GM18502 (cell line): ENCODE measurements around the gene TSEN15.
"Not testable (repeated sequence)": the region's sequence is repeated elsewhere in the genome, so short reads cannot be mapped to it uniquely, and the experiment has no call there.

Experiments used
- ATAC-seq: cut with Tn5 transposase; IDR thresholded peaks from one replicate; pipeline ENCODE4 v1.9.1; 2021; ENCODE audit warnings: mild to moderate bottlenecking; ENCODE audit not compliant: unreplicated experiment, poor library complexity

The TSEN15 gene

DNA sequence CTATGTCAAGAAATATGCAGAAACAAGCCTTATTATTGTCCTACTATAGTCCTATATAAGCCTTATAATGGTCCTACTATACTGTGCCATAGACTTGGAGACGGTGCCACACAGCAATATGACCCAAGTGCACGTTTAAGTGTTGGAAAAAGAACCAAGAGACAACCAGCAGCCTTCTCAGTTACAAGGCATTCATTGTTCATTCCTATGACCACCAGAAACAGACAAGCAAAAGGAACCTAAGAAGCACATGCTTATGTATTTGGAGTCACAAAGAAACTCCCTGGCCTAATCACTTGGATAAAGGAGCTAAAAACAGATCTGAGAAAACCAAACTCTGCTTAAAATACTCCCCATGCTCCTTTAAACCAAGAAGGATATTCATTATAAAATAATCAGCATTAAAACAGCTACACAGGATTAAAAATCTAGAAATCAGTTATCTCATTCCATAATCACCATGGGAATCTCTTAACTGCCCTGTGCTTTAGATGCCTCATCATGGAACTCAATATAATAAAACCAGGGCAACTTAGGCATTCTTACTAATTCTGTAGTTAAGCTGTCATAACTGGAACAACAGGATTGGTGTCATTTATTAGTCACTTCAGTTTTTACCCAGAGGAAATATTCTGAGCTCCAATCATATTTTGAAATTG, 21.0 kb upstream of the TSEN15 start:
- ATAC-seq: no peak

DNA sequence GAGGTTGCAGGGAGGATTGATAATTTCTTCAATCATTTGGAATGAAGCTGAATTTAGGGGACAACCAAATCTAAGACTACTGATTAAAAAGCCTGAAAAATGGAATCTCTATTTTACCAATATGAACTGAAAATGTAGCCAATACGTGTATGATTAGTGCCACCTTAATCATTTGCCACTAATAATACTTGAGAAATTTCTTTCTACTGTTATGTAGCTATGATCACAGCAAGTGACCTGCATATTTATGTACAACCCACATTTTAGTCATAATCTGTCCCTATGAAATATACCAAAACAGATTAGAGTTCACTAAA, 20.5 kb upstream of the TSEN15 start:
- ATAC-seq: no peak

DNA sequence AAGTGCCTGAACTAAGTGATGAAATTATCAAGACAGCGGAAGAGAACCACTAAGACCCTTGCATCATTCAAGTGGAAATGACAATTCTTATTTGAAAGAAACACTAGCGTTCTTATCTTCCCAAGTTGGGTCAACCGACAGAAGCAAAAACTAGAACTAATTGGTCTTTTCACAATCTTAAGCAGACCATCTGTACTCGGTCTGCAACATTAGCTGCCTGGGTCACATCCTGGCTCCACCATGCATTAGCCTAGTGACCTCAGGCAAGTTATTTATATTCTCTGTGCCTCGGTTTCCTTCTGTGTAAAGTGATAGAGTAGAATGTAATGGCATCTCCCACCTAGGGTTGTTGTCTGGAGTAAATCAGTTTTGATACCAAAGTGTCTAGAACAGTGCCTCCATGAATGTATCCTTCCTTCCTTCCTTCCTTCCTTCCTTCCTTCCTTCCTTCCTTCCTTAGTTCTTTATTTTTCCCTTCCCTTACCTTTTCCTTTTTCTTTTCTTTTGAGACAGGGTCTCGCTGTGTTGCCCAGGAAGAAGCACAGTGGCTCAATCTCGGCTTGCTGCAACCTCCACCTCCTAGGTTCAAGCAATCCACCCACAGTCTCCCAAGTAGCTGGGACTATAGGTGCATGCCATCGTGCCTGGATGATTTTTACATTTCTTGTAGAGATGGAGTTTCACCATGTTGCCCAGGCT, 20.0 kb upstream of the TSEN15 start:
- no peak for ATAC-seq

DNA sequence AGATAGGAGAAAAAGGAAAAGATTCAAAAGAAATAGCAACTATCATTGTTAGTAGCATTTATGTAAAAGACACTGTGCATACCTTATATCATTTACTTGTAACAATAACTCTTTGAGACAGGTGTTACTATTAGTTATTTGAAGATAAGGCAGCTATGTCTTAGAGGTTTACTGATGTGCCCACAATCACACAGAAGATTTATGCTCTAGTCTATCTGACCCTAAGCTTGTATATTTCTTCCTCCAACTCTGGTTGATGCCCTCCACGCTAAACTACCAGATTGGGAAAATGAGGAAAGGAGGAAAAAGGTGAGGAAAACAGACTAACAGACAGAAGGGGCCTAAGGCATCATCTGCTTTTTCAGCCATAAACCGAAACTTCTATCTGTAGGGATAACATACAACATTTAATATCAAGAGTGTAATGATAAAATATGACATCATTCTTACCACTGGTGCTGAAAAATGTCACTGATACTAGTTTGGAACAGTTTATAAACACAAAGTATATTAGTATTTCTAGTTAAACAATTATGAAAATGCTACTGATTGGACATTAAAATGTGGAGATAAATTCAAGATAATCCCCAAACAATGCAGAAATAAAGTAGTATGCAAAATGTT, 19.1 kb upstream of the TSEN15 start:
- ATAC-seq: no peak

DNA sequence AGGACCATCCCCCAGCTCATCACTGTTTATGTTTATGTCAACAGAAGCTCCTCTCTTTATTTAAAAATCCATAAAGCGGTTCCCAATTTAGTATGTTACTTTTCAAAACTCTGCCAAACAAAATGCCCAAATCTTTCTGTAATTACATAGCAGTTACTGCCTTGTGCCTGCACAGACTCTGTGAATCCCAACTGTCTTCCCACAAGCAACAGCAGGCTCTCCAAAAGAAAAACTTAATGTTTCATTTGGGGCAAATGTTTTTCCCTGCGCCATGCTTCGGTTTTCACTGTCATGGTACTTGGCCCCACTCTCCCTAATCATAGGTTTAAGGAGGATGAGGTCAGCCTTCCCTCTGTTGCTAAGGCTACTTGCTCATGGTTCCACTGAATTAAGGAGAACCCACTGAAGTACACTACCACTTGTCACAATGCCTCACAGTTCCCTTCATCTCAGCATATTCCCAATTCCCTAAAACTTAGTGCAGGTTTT, 18.6 kb upstream of the TSEN15 start:
- no peak for ATAC-seq

DNA sequence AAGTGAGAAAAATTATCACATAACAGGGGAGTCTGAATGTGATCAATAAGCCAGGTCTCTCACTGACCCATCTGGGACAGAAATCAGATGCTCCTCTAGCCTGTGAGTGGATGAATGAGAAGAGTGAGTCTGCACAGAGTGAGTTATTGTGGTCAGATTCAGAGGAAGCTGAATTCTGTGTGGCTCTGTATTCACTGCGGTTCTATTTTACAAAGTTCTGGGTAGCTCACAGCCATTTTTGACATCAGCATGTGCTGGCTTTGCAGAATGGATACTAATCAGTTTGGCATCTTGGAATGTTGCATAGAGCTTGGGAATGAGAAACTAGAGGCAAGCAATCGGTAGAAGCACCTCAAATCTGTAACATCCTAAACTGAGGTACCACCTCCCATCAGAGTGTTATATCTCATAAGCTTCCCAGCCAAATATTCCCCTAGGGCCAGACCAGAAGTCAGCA, 17.8 kb upstream of the TSEN15 start:
- ATAC-seq: no peak

DNA sequence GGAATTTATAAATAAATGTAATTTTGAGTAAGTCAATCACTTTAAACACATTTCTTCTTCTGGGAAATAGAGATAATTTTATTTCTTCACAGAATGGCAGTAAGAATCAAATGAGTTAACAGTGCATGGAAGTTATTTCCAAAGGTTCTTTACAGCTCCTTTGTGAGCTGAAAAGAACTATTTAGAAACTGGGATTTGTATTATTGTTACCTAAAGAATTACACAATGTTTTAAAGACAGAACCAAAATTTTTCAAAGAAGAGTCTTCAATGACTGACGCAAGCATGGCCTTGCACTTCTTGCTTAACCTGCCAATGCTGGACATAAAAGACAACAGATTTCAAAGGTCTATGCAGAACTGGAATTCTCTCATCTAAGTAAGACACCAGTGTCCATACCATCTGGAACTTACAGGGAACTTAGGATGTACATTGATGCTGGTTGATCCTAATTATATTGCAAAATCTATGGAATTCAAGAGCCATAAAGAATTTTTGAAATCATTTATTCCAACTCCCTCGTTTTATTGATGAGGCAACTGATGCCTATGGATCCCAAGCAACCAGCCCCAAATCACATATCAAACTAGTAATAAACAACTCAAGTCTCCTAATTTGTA, 16.7 kb upstream of the TSEN15 start:
- no peak for ATAC-seq

DNA sequence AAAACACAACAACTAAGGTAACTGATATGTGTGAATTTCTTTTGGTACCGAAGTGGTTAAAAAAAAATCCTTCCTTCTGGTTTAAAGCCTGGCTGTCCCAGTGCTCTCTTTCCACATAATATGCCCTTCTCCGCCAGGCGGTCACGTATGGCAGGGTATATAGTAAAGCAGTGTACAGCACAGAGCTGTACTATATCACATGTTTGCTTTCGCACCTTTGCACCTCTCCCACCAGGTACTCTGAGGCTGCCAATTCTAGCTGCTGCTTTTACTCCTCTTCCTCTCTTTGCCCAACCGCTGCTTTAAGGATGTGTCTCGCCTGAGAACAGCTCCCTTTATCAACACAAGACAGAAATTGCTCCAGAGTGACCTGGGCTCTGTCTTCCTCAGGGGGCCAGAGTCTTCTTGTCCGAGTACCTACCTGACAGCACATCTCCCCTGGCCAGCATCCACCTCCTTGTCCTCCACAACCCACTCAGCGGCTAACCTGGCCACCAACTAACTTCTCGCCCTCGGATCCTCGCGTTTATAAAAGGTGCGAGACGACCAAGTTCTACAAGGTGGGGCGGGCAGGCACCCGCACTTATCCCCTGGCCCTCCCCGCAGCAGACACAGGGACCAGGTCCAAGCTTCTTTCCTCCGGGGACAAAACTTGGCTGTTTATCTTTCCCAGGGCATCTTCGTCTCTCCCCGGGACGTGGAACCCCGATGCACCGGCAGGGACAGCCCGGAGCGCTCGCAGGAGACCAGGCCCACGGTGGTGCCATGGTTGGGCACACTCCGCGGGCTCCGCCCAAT, 15.6 kb upstream of the TSEN15 start:
- ATAC-seq: no peak

DNA sequence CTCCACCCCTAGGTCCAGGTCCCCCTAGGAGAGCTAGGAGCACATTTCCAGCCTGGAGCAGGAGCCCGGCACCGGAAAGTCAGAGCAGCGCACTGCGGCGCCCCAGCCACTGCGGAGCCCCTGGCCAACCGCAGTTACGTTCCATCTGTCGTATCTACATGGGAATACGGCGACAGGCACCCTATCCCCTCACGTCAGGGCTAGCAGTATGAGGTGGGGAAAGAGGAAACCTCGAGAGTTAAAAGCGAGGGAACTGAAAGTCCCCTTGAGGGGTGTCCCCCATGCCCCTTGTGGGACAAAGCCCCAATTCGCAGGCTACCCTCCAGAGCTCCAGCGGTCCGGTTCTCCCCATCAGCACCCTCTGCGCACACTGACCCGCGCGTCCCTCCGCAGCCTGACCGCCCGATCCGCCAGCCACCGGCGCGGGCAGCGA, 15.0 kb upstream of the TSEN15 start:
- ATAC-seq: no peak

DNA sequence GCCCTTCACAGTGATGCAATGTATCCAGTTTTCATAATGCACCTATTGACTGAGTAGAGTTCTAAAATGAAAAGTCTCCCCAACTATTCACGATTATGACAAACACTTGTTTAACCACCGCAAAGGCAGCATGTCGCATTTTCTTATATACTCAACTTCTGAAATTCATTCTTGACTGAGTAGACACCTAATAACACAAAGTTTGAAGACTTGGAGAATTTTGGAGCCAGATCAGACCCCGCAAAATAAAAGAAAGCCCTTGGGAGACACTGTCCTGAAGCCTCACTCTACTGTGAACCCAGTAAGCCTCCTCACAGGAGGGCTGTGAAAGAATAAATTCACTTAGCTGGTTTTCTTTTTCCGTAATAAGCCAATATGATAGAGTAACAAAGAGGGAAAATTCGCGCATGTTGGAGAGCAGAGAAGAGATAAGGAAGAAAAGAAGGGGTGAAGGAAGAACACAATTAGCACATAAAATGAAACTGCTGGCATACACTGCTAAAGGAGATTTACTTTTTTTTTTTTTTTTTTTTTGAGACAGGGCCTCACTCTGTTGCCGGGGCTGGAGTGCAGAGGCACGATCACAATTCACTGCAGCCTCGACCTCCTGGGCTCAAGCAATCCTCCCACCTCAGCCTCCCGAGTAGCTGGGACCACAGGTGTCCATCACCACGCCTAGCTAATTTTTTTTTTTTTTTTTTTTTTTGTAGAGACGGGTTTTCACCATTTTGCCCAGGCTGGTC, 13.5 kb upstream of the TSEN15 start:
- ATAC-seq: no peak

DNA sequence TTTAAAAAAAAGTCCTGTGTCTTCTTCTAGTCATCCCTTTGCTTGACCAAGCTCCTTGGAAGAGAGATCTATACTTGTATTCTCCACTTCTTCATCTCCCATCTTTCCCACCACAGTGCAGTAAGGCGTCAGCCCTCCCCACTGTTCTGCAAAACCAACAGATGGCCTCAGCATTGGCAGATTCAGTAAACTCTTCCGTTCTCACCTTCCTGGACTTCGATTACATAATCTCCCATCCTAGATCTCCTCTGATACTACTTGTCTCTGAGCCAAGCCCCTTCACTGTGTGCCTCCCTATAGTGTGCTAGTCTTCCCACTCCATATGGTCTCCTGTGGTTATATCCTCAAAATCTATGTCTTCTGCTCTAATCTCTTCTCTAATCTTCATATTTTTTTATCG, 12.4 kb upstream of the TSEN15 start:
- ATAC-seq: no peak

DNA sequence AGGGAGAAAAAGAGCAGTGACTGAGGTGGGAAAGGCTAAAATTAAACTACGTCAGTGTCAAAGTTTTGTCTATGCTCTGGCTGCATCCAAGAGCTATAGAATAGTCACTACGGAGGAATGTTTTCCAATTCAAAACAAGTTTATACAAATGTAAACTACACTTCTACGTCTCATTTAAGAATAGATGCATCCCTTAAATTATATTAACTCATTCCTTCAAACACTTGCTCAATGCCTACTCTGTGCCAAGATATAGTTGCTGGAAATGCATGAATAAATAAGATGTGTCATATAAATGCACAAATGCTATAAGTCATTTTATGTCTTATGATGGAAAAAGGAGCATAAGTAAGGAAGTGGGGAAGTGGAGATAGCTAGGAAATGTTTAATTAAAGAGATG, 9.8 kb upstream of the TSEN15 start:
- no peak for ATAC-seq

DNA sequence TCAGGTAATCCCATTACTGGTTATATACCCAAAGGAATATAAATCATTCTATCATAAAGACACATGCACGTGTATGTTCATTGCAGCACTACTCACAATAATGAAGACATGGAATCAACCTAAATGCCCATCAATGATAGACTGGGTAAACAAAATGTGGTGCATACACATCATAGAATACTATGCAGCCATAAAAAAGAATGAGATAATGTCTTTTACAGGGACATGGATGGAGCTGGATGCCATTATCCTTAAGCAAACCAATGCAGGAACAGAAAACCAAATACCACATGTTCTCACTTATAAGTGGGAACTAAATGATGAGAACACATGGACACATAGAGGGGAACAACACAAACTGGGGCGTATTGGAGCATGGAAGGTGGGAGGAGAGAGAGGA, 8.2 kb upstream of the TSEN15 start:
- ATAC-seq: not testable (repeated sequence)

DNA sequence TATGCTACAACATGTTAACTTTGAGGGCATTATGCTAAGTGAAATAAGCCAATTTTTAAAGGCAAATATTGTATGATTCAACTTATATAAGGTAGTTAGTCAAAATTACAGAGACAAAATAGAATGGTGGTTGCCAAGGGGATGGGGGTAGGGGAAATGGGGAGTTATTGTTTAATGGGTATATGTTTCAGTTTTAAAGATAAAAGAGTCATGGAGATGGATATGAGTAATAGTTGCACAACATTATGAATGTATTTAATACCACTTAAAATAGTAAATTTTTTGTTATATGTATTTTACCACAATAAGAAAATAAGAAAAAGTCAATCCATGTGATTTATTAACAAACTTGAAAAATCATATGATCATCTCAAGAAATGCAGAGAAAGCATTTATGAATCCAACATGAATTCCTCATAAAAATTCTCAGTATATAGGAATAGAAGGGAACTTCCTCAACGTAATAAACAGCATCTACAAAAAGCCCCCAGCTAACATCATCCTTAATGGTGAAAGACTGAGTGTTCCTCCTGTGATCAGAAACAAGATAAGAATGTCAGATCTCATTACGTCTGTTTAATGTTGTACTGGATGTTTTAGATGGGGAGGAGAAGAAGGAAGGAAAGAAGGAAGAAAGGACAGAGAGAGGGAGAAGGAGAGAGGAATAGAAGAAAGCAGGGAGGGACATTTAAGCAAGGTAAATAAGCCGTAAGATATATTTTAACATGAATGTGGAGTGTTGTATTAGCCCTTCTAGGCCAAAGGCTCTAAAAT, 6.7 kb upstream of the TSEN15 start:
- no peak for ATAC-seq

DNA sequence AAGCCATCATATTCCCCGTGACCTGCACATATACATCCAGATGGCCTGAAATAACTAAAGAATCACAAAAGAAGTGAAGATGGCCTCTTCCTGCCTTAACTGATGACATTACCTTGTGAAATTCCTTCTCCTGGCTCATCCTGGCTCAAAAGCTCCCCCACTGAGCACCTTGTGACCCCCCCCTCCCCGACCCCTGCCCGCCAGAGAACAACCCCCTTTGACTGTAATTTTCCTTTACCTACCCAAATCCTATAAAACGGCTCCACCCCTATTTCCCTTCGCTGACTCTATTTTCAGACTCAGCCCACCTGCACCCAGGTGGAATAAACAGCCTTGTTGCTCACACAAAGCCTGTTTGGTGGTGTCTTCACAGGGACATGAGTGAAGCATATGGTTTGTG, 4.0 kb upstream of the TSEN15 start:
- ATAC-seq: not testable (repeated sequence)

DNA sequence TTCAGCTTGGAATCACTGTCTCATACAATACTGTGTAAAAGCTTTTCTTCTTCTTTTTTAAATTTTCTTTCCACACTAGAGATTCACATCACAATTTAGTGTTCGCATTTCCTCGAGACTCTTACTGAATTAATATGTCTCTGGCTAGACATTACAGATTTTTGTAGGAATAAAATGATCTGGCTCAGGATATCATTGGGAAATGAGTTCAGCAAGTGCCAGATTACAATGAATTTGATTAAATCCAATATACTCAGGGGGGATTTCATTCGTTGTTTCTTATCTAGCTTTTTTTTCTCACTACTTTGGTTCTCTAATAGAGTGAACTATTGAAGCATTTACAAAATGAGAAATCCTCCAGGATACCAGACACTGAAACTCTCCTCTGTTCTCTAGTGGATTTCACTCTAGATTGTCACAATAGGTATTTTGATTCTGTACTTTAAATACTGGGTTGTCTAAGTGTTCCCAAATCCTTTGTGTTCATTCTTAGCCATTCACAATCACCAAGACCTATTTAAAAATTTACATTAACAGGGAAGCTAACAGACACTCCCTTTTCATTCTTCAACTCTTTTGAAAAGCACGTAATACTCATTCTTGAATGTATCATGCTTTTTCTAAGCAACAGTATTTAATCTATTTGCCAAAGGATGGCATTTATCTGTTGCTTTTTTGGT, 2.8 kb upstream of the TSEN15 start:
- no peak for ATAC-seq

DNA sequence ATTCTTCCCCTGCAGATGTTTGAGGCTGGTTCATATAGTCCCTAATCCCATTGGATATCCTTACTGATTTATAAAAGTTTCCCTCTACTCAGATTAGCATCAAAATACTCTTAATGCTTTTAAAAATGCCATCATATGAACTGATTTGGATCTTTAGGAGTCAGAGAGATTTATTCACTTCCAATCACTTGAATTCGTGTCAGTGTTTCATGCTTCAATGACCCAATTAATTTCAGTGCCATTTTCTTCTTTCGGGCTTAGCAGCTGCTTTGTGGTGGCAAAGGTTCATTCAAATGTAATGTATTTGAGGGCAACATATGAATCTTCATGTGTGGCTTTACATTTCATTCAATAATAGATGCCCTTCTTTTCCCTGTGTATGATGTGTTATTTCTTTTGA, 2.2 kb upstream of the TSEN15 start:
- no peak for ATAC-seq

DNA sequence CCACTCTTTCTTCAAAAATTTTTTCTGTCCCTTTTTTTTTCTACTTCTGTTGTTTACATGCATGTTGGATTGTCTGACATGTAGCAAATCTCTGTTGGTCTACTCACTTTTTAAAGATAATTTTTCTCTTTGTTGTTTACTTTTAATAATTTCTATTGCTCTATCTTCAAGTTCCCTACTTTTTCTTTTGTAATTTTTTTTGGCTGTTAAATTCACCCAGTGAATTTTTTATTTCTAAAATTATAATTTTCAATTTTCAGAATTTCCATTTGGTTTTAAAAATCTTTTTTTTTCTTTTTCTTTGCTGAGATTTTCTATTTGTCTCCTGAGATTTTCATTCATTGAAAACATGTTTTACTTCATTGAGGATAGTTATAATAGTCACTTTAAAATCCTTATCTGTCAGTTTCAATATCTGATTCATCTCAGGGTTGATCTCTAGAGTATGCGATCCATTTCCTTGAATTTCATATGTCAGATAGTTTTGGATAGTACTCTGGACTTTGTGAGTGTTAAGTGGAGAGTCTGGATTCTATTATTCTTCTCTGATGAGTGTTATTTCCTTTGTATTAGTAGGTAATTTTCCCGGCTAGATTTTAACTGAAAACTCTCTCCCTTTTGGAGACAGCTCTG, 1.6 kb upstream of the TSEN15 start:
- no peak for ATAC-seq
